ENCODE results near the gene TBC1D22A. TPM values are rescaled to one million over a fixed set of nuclear protein-coding genes. Genes with fewer than 3 reads are reported as not detected.

TBC1D22A gene
- total RNA-seq, 2 donors from 2014 or later: 11.5 to 15.4 TPM

GRCh38 chr22:47091921-47092700 lies 329.7 kb downstream of the TBC1D22A start:
- DNase-seq (ENCODE audit: low spot score): no peak
- Histone ChIP-seq H3K36me3 (no peaks in the 10 kb centered on the region), H3K27me3 (no peaks in the 10 kb centered on the region), H3K27ac (no peak overlapping the region), H3K4me3 (no peak overlapping the region), H3K9me3 (no peaks in the 10 kb centered on the region), H3K4me1 (peaks cover 0 to 8% of the 10 kb centered on the region in 2 donors)
- TF ChIP-seq CTCF (IDR thresholded peaks at IDR 0.05): no peak

GRCh38 chr22:47092896-47093311 lies 330.5 kb downstream of the TBC1D22A start:
- no peaks in the 10 kb centered on the region for H3K36me3 ChIP-seq
- no peaks in the 10 kb centered on the region for H3K9me3 ChIP-seq

GRCh38 chr22:47093720-47094119 lies 331.3 kb downstream of the TBC1D22A start:
- Histone ChIP-seq H3K9me3 (no peaks in the 10 kb centered on the region), H3K27me3 (no peaks in the 10 kb centered on the region), H3K4me1 (peaks cover 0 to 8% of the 10 kb centered on the region in 2 donors), H3K27ac (no peak overlapping the region), H3K4me3 (no peak overlapping the region), H3K36me3 (no peaks in the 10 kb centered on the region)
- DNase-seq (ENCODE audit: low spot score): no peak
- TF ChIP-seq CTCF (IDR thresholded peaks at IDR 0.05): no peak

More at GRCh38 chr22:47092896-47093311, 330.5 kb downstream of the TBC1D22A start:
- TF ChIP-seq CTCF (IDR thresholded peaks at IDR 0.05): no peak
- DNase-seq (ENCODE audit: low spot score): no peak
- peaks cover 0 to 8% of the 10 kb centered on the region in 2 donors for H3K4me1 ChIP-seq
- no peak overlapping the region for H3K4me3 ChIP-seq
- H3K27ac ChIP-seq: no peak overlapping the region
- H3K27me3 ChIP-seq: no peaks in the 10 kb centered on the region

- Histone ChIP-seq H3K4me3 (no peak overlapping the region), H3K4me1 (peaks cover 0 to 6% of the 10 kb centered on the region in 2 donors), H3K27ac (no peak overlapping the region), H3K9me3 (no peaks in the 10 kb centered on the region), H3K36me3 (no peaks in the 10 kb centered on the region), H3K27me3 (no peaks in the 10 kb centered on the region)
- DNase-seq (ENCODE audit: low spot score): no peak
- TF ChIP-seq CTCF (IDR thresholded peaks at IDR 0.05): no peak
Measured at GRCh38 chr22:47094861-47095330, 332.4 kb downstream of the TBC1D22A start.

GRCh38 chr22:47095395-47096122 lies 333.1 kb downstream of the TBC1D22A start:
- Histone ChIP-seq H3K4me3 (no peak overlapping the region), H3K9me3 (no peaks in the 10 kb centered on the region), H3K36me3 (no peaks in the 10 kb centered on the region), H3K27ac (no peak overlapping the region), H3K4me1 (no peaks in the 10 kb centered on the region), H3K27me3 (no peaks in the 10 kb centered on the region)
- TF ChIP-seq CTCF (IDR thresholded peaks at IDR 0.05): no peak
- DNase-seq (ENCODE audit: low spot score): no peak

All from right atrium auricular region (tissue), 2 donors.